ENCODE measurements around the gene KSR1. TPM values are rescaled to one million over a fixed set of nuclear protein-coding genes. Genes with fewer than 3 reads are reported as not detected.

Gene KSR1
- total and polyA plus RNA-seq, 9 of the 15 experiments (the other 6 are each of a cell fraction or from before 2014, with no cell fraction given), result 1.4 to 51.7 (median 18.4) TPM

GRCh38 chr17:27491713-27492190 is 35.5 kb downstream of the KSR1 start (continued):
- TF ChIP-seq FOXJ3 (CRISPR knock-in tag; IDR thresholded peaks at IDR 0.05) (no peak), ERF (CRISPR knock-in tag; IDR thresholded peaks at IDR 0.05) (no peak), CC2D1A (IDR thresholded peaks at IDR 0.05) (no peak; the same call in 1 of the 2 replicates), TRIM24 (IDR thresholded peaks at IDR 0.05) (no peak), CLOCK (CRISPR knock-in tag; IDR thresholded peaks at IDR 0.05; ENCODE audit: borderline replicate concordance) (no peak), ZC3H11A (IDR thresholded peaks at IDR 0.05; ENCODE audit: low read depth, low read length) (no peak), RHOXF2B (CRISPR knock-in tag; conservative IDR thresholded peaks at IDR 0.05) (no peak), SMARCA5 (IDR thresholded peaks at IDR 0.05) (no peak), RBM14 (IDR thresholded peaks at IDR 0.05; ENCODE audit: borderline replicate concordance, insufficient read depth, low read depth, low read length) (no peak), BRCA1 (IDR thresholded peaks at IDR 0.05) (no peak), BRCA1 (CRISPR knock-in tag; IDR thresholded peaks at IDR 0.05) (no peak), NFE2L1 (tag; IDR thresholded peaks at IDR 0.05; ENCODE audit: borderline replicate concordance, low read depth) (no peak), HEY1 (CRISPR knock-in tag; IDR thresholded peaks at IDR 0.05; ENCODE audit: borderline replicate concordance) (no peak), RFX7 (CRISPR knock-in tag; IDR thresholded peaks at IDR 0.05) (no peak), CEBPZ (IDR thresholded peaks at IDR 0.05; ENCODE audit: borderline replicate concordance, low read depth, low read length) (no peak), ZNF324 (CRISPR knock-in tag; IDR thresholded peaks at IDR 0.05) (no peak), ZBTB12 (CRISPR knock-in tag; IDR thresholded peaks at IDR 0.05) (no peak), NELFE (IDR thresholded peaks at IDR 0.05; ENCODE audit: insufficient read depth, insufficient read length) (no peak)
